GM08714 (cell line): ENCODE data around the gene NR3C2.
"Not testable (repeated sequence)": the region's sequence is repeated elsewhere in the genome, so short reads cannot be mapped to it uniquely, and the experiment has no call there.

ENCODE experiments used
- H3K4me3 ChIP-seq: fragments of 200-500 bp; sonication (Bioruptor generic); 2 replicates; pipeline ENCODE4 v1.5.1; 2014; ENCODE audit warnings: mild to moderate bottlenecking, low read length, inconsistent platforms
- ZNF274 ChIP-seq: IDR thresholded peaks from 2 replicates; pipeline ENCODE4 v1.6.1; 2012; ENCODE audit warnings: mild to moderate bottlenecking, low read depth, low read length

The NR3C2 gene

DNA sequence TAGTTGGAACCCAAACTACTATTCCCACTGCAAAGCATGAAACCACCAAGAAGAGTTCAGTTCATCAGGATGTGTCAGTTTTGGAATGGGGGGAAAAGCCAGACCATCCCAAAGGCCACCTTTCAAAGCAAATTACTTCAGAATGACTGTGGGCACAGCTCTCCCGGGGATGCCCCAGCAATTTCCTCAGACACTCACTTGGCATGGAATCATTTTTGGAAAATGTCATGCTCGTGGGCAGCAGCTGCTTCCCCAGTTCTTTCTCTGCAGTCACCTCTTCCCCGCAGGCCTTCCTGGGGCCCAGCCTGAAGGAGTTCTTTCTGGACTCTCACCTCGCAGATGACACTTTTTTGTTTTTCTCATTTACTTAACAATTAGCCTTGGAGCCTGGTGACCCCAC is 350.3 kb downstream of the NR3C2 start:
- no peak for TF ChIP-seq ZNF274

GRCh38 chr4:148090503-148091476 is 351.4 kb downstream of the NR3C2 start:
- H3K4me3 ChIP-seq, result no peak overlapping the region
- no peak for TF ChIP-seq ZNF274

More for the DNA sequence above, 350.3 kb downstream of the NR3C2 start:
- no peak overlapping the region for H3K4me3 ChIP-seq

DNA sequence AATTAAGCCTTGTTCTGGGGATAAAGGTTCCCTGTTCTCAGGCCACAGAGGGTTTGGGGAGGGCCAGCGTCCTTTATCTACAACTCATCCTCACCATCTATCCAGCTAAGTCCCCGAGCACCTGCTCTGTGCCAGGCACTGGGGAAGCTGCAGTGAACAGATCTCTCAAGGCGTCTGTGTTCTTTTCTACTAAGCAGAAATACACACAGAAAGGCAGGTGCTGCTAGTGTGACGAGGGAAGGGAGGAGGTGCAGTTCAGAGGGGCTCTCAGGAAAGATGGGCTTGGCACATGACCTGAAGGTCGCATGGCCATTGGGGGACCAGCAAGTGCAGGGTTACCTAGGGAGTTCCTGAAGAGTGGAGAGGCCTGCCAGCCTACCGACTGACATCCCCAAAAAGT is 352.2 kb downstream of the NR3C2 start:
- H3K4me3 ChIP-seq, result no peak overlapping the region
- TF ChIP-seq ZNF274, result no peak

- no peak overlapping the region for H3K4me3 ChIP-seq
- no peak for TF ChIP-seq ZNF274
Observed at GRCh38 chr4:148089624-148090023, 352.6 kb downstream of the NR3C2 start.

GRCh38 chr4:148083073-148083472 is 359.1 kb downstream of the NR3C2 start:
- not testable (repeated sequence) for H3K4me3 ChIP-seq

DNA sequence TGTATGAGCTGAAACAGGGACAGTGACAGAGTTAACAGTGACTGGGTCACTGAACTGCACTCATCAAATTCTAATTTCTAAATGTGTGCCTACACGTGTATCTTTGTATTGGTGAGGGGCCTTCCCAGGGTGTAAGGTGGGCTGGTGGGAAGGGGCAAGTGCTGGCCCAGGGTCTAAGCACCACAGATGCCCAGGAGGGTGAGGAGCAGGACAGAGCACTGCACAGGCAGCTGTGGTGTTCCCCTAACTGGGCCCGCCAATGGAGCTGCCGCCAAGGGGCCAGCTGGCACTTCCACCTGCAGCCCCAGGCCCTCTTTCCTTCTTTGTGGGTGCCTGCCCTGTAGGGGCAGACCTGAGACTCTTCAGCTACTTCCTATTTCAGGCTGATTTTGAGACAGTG is 360.5 kb downstream of the NR3C2 start:
- TF ChIP-seq ZNF274, result no peak
- H3K4me3 ChIP-seq, result no peak overlapping the region

GRCh38 chr4:148081267-148081666 is 360.9 kb downstream of the NR3C2 start:
- no peak for TF ChIP-seq ZNF274
- no peak overlapping the region for H3K4me3 ChIP-seq

- no peak overlapping the region for H3K4me3 ChIP-seq
- no peak for TF ChIP-seq ZNF274
Observed at GRCh38 chr4:148079961-148080360, 362.3 kb downstream of the NR3C2 start.

DNA sequence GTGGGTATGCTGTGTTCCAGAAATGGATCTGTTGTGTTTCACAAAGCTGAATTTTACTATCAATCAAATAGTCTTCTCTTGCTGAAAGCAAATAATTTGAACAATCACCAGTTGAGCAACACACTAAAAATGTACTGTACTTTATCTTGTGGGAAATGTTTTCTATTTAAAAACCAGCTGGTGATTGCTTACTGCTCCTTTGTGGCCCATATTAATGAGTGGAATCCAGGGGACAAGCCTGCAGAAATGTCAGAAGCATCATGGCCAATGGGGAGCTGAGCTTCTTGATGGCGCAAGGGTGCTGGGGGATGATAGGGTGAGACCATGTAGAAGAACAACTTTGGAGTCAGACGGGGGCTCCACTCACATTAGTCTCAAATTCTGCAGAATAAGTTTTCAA is 364.2 kb downstream of the NR3C2 start:
- no peak for TF ChIP-seq ZNF274
- H3K4me3 ChIP-seq, result no peak overlapping the region

DNA sequence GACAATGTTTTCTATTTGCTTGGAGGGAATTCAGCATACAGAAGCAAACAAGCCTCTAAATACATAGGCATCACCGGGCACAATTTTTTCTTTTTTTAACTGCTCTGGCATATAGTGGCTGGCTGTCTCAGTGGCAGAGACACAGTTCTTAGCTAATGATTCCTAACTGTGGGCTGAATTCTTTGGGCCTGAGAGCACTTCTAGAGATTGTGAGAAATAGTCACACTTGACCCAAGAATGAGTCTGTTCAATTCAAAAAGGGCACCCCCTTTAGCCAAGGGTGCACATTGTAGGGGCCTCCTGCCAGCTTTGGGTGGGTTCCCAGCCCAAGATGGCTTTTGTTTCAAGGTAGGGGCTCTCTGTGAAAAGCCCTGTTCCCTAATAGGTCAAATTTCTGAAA is 364.6 kb downstream of the NR3C2 start:
- no peak for TF ChIP-seq ZNF274
- no peak overlapping the region for H3K4me3 ChIP-seq

- H3K4me3 ChIP-seq, result no peak overlapping the region
- no peak for TF ChIP-seq ZNF274
Observed at GRCh38 chr4:148076964-148077363, 365.2 kb downstream of the NR3C2 start.

DNA sequence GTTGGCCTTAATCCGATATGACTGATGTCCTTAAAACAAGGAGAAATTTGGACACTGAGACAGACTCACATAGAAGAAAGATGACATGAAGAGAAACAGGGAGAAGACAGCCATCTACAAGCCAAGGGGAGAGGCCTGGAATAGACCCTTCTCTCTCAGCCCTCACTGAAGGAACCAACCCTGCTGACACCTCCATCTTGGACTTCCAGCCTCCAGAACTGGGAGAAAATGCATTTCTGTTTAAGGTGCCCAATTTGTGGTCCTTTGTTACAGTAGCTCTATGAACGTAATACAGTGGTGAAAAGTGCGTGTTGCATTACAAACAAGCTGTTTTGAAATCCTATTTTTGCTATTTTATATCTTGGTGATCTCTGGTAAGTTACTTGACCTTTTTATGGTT is 366.8 kb downstream of the NR3C2 start:
- no peak for TF ChIP-seq ZNF274

GRCh38 chr4:148074462-148074861 is 367.8 kb downstream of the NR3C2 start:
- TF ChIP-seq ZNF274, result no peak
- H3K4me3 ChIP-seq, result no peak overlapping the region

More for the DNA sequence above, 366.8 kb downstream of the NR3C2 start:
- no peak overlapping the region for H3K4me3 ChIP-seq

DNA sequence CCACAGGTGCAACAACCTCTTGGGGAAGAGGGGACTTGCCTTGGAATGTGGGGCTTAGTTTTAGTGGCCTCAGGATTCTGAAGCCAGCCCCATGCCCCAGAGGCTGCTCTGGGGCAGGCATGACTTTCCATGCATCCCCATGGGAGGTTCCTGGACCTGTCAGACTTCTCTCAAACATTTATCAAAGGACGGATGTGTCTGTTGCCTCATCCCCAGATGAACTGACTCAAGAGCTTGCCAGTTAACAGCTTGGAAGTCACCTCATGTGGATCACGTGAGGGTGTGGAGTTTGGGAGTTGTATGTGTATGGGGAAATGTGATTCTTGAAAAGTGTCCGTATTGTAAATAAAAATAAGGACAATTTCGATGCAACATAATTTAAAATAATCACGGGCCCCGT is 368.9 kb downstream of the NR3C2 start:
- no peak for TF ChIP-seq ZNF274
- no peak overlapping the region for H3K4me3 ChIP-seq

DNA sequence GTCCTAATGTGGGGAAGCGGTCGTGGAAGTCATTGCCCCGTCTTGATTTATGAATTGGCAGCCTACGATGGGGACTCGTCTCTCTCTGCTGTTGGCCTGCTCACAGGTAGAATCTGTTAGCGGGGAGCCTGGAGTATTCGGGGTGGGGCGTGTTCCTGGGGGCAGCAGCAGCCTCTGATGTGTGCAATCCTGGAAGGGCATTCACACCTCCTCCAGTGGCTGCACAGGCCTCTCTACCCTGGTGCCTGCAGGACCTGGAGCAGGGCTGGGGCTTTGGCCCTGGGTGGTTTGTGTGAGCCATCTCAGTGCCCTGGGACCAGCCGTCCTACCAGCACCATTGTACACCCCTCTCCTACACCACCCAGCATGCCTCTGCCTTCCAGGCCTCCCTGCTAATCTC is 369.4 kb downstream of the NR3C2 start:
- TF ChIP-seq ZNF274, result no peak
- H3K4me3 ChIP-seq, result no peak overlapping the region

GRCh38 chr4:148071009-148071408 is 371.2 kb downstream of the NR3C2 start:
- no peak overlapping the region for H3K4me3 ChIP-seq
- TF ChIP-seq ZNF274, result no peak

GRCh38 chr4:148069895-148070178 is 372.4 kb downstream of the NR3C2 start:
- TF ChIP-seq ZNF274, result no peak
- H3K4me3 ChIP-seq, result no peak overlapping the region
